Jurkat, Clone E6-1 (cell line): Measurements from ENCODE around the gene ZP4.
A peak's percentile ranks its signal among the peaks of the same experiment; 100 is the strongest.
"Not testable (repeated sequence)": the region's sequence is repeated elsewhere in the genome, so short reads cannot be mapped to it uniquely, and the experiment has no call there.

Source experiments
- DNase-seq: peaks from one replicate; pipeline ENCODE4 v3.0.0-alpha.2; 2011; ENCODE audit warnings: low read depth, low spot score
- H3K4me3 ChIP-seq: 2 replicates; pipeline ENCODE4 v1.5.1; 2011; ENCODE audit warnings: mild to moderate bottlenecking, low read length, control low read depth, moderate library complexity

Gene ZP4

DNA sequence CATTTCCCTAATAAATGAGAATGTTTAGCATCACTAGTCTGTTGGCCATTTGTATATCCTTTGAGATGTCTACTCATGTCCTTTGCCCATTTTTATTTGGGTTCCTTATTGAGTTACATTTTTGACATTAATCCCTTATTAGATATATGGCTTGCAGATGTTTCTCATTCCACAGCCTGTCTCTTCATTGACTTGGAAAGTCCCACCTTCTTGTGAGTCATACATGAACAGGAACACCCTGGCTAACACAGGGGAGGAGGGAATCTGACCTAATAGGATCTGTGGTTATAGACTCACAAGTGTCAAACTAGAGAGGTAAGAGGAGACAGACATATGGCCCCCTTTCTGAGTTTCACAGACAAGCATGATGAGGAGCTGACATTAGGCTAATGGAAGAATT lies 11.5 kb downstream of the ZP4 start:
- H3K4me3 ChIP-seq = no peak overlapping the region
- no peak for DNase-seq

DNA sequence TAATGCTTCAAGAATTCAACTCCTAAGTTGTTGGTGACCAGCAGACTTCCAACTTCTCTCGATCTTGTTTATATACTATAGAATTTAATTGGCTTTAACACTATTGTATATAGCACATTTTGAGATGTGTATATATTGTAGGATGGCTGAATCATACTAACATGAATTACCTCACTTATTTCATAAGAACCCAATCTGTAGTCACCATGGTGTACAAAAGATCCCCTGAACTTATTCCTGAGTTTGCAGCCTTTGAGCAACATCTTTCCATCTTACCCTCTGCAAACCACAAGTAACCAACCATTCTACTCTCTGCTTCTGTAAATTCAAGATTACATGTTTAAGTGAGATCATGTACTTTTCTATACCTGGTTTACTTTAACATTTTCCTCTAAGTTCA lies 12.3 kb downstream of the ZP4 start:
- H3K4me3 ChIP-seq = no peak overlapping the region
- DNase-seq = no peak

DNA sequence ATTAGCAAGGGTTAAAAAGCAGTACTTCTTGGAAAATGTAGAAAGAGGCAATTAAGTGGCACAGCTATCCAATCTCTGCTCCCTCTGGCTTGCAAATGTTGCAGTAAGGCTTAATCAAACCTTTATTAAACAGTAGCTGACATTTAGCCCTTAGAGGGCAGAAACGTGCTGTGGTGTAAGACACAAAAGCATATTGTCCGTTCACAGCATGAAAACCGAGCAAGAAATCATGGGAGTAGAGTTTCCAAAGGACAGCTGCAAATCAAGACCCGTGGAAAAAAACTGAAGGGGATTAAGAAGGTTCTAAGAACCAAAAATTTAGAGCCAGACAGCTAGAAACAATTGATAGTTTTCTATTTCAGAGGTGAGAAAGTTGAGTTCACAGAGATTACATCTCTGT lies 13.1 kb downstream of the ZP4 start:
- no peak for DNase-seq
- H3K4me3 ChIP-seq = no peak overlapping the region

DNA sequence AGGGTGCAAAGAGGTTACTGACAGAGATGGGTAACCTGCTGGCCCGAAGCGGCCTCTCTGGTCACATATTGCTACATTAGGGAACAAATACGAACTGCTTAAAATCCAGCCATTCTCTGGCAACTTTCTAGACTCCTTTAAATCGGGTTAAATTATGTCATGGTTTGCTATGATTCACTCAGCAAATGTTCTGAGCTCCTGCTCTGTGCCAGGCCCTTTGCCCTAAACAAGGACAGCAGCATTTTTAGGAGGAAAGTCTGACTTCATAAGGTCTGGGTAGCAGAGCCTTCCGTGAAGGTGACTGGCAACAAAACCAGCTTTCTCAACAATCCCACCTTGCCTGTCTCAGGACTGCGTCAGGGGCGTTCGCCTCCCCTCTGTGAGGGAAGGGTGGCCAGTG lies 15.4 kb downstream of the ZP4 start:
- DNase-seq = no peak
- no peak overlapping the region for H3K4me3 ChIP-seq

DNA sequence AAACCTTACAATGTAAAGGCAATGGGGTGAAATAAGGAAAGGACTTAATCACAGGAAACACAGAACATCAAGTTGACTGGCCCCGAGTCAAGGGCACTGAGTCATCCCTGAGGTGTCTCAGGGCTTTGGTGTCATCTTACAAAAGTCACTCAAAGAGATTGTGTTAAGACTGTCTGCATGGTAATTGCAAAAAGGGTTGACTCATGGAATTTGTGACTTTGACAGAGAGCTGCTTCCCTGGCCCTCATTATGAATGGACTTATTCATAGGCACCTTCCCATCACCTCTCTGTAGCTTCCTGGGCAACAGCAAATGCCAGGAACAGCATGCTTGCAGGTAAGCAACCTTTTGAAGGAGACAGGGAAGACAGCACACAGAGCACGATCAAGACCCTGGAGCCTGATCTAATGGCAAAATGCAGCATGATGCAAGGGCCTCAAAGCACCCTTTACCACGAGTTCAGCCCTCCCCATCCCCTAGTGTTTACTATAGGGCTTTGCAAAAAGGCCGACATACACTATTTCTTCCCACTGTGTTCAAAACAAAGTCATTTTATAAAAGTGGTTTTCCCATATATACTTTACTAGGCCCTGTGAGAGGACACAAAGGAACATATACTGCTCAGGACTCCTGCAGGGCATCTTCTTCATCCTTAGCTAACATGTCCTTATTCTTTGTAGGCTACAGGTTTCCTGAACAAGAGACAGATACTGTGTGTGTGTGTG lies 17.1 kb downstream of the ZP4 start:
- DNase-seq = no peak
- H3K4me3 ChIP-seq = no peak overlapping the region

DNA sequence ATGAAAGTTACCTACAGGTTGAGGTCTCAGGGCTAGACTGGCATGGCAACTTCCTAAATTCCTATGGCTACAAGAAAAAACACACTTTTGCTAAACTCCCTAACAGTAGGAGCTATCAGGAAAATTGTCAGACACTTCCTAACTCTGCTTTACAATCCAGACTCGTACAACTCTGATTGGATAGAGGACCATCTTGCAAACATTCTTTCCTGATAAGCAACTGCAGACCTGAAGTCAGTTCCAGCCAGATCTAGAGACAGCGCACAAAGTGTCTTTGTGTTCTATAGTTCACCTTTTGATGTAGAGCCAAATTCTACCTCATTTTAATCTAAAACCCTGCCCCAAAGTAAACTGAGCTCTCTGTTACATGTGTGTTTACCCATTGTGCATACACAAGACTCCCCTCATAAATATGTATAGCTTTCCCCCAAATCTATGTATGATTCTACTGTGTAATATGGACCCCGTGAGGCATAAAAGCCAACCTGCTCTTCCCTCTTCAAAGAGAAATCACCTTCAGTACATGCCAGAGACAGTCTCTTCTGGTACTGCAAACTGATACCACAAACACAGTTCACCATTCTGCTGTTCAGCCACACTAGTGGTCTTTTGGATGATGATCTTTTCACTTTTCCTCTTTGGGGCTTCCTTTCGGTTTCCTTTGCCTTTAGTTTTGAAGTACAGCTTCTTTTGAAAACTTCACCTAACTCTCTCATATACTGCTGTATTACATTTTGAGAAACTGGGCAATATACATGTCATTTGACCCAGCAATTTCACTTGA lies 21.7 kb downstream of the ZP4 start:
- H3K4me3 ChIP-seq = no peak overlapping the region
- DNase-seq = no peak

DNA sequence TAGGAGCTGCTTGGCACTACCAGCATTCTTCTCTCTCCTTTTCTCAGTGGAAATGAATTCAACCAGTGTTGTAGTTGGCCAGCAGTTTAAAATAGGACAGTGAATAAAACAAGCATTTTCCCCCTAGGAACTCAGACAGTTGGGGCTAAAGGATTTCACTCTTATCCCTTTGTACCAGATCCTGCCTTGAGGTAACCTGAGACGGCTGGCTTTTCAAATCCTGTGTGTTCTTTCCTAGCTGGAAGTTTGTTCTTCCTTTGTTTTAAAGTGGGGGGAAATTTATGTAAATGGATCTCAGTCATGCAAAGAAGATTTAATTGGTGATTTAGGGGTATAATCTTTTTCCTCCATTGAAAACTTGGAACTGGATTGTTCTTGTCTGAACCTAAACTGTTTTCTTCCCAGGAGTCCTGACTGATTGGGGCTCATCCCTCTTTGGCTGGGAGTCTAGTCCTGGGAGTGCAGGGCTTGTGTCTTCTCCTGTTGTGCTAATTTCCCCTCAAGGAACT lies 23.3 kb downstream of the ZP4 start:
- DNase-seq = no peak
- no peak overlapping the region for H3K4me3 ChIP-seq

DNA sequence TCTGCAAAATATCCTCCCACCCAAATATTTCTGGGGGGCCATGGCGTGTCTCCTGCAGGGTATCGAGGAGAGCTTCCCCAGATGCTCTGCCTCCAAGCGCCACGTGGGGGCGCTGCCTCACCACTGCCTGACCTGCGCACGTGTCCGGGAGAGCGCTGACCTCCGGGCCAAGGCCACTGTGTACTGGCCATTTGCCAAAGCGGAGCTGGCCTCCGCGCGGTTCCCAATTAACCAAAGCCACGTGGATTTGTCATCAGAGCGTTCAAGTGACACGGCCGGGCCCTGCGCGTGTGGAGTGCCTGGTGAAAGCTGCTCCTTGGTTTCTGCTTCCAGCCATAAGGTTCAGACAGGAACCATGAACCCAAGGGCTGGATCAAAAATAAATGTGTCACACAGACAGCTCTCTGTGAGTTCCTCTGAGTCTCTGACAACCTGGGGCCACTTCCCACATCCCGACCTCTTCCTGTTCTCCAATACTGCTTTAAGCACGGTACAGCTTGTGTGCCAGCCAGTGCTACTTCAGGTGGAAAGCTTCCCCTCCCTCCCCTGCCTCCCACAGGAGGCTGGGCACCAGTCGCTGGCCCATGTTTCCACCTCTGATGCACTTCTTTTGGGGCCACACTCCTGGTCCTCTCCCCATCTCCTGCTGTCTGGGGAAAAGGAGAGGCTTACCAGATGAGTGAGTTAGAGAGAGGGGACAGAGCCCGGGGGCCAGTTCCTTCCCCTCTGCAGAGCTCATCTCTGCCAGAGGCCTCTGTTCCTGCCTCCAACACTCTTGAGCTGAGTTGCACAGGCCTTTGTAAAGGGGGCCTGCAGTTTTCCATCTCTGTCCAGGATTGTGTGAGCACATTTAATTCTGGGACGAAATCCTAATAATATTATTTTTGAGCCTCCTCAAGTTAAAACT lies 26.1 kb downstream of the ZP4 start:
- no peak overlapping the region for H3K4me3 ChIP-seq
- DNase-seq = no peak

DNA sequence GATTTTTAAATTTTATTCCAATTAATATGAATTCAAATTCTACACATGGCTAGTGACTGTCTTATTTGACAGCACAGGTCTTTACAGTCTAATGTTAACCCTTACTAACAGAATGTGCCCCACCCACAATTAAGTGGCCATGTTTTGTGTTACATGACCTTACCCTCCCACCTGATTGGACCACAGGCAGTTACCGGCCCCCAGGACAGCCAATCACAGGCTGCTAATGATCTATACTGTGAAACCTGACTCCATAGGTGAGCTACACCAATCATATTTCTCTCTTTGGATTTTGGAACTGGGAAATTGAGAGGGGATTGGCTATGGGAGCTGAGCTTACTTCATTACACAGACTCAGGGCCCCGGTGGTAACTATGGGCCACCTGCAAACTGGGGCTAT lies 27.5 kb downstream of the ZP4 start:
- H3K4me3 ChIP-seq = no peak overlapping the region
- DNase-seq = peak; percentile 10

DNA sequence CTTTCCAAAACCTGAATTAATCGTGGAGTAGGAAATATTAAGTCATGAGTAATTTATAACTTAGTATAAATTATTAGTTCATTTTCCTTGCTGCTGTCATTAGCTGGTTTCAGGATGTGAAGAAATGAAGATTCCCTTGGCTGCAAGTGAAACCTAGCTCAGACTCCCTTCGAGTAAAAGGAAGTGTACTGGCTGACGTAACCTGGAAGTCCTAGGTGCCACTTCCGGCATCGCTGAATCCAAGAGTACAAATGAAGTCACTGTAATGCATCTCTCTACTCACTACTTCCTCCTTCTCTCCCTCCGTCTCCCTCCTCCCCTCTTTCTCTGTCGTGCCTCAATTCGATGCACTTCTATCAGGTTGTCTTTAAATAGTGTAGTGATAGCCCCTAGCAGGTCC lies 28.8 kb downstream of the ZP4 start:
- no peak for DNase-seq
- no peak overlapping the region for H3K4me3 ChIP-seq

DNA sequence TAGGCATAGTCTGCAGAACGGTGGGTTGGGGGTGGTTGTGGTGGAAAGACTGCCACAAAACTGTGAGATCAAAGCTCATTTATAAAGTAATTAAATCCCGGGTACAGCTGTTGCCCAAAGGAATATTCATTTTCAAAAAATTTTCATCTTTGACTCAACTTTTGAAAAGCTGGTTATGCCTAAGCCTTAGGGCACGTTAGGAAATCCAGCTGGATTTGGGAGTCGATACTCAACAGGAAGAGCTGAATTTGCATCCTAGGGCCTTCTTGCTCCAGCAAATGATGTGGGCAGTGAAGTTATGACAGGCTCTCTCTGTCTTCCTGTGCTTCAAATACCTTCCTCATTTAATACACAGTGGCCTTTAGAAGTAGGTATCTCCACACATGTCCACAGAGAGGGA lies 31.7 kb downstream of the ZP4 start:
- no peak for DNase-seq

DNA sequence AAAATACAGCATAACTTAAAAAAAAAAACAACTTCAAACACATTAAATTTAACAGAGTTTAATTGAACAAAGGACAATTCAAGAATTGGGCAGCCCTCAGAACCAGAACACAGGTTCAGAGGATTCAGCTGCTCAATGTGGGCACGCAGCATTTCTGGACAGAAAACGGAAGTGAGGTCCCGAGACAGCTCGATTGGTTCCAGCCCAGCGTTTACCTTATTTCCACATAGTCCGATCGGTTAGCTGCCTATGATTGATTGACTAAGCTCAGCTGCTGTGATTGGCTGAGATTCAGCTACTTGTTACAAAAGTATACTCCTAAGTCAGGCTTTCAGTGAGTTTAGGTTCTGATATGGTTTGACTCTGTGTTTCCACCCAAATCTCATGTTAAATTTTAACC lies 33.3 kb downstream of the ZP4 start:
- H3K4me3 ChIP-seq = no peak overlapping the region
- DNase-seq = no peak

More for the DNA sequence above, 31.7 kb downstream of the ZP4 start:
- no peak overlapping the region for H3K4me3 ChIP-seq

DNA sequence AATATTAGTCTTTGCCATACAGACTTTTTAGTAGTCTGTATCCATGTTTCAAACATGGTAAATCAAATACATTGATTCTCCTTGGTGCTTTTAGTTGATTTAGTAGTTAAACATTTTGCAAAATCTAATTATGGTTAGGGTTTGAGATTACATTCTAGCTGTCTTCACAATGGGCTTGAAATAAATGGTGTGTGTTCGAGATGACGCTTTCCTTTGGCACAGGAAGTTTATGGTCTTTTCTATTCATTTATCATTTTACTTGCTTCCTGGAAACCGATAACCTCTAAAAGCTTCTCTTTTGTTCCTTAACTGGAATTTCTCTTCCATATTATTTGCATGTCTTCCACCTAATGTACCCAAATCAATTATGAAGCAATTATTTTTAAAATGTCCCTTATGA lies 38.4 kb downstream of the ZP4 start:
- no peak overlapping the region for H3K4me3 ChIP-seq
- DNase-seq = no peak

DNA sequence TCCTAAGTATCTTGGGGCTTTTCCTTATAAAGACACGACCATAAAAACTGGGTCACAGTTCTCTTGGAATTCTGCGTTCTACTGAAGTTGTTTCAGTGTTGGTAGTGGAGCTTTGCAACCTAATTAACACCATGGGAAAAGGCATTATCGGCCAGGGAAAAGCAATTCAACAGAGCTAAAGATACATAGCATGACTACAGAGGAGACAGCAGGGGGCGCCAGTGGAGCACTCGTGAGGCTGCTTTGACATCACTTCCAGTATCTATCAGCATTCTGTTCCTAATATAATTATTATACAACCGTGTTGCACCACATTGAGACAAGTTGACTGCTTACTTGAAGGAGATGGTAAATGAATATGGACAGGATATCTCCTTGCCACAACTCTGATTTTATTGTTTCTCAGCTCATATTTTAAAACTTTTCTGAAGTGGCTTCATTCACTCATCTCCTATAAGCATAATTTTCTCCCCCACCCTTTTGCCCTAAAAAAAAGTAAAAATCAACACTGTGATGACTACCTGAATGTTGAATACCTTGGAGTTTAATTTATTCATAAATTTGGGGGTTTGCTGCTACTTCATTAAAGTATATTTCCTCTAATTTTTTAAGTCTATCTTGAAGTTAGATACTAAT lies 39.4 kb downstream of the ZP4 start:
- DNase-seq = peak; percentile 39

DNA sequence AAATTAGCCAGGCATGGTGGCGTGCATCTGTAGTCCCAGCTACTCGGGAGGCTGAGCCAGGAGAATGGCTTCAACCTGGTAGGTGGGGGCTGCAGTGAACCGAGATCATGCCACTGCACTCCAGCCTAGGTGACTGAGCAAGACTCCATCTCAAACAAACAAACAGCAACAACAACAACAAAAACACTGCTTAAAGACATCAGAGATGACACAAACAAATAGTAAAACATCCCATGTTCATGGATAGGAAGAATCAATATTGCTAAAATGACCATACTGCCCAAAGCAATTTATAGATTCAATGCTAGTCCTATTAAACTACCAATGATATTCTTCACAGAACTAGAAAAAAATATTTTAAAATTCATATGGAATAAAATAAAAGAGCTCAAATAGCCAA lies 47.2 kb downstream of the ZP4 start:
- H3K4me3 ChIP-seq, DNase-seq: not testable (repeated sequence)

More for the DNA sequence above, 39.4 kb downstream of the ZP4 start:
- H3K4me3 ChIP-seq = no peak overlapping the region

DNA sequence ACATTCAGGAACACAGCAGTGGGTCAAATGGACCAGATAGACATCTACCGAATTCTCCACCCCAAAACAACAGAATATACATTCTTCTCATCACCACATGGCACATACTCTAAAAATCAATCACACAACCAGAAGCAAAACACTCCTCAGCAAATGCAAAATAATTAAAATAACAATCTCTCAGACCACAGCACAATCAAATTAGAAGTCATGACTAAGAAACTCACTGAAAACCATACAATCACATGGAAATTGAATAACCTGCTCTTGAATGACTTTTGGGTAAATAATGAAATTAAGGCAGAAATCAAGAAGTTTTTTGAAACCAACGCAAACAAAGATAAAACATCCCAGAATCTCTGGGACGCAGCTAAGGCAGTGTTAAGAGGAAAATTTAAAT lies 49.2 kb downstream of the ZP4 start:
- no peak for DNase-seq
- H3K4me3 ChIP-seq = no peak overlapping the region

DNA sequence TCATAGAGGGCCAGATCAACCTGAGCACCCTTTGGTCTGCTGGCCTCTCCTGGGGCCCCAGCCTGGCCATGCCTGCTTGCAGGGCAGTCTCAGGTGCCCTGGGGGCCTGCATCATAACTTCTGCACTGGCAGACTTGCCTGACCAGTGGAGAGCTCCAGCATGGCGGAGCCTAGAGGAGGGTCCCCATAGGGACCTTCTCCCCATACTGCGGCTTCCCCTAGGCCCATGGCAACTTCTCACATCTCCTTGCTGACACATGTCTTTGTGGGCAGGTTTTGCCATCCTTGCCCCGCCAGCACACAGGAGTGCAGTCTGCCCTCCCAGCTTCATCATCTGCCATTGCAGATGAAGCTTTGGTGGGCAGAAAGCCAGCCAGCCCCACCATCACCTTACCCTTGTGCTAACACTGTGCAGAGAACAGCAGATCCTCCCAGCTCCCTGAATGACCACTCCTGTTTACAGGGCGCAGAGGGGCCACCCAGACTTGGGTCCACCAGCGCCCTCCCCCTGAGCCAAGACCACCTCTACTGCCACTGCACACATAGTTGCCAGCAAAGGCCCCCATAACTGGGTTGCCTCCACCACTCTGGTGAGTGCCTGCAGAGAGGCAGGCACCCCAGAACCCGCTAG lies 51.7 kb downstream of the ZP4 start:
- no peak overlapping the region for H3K4me3 ChIP-seq
- no peak for DNase-seq

DNA sequence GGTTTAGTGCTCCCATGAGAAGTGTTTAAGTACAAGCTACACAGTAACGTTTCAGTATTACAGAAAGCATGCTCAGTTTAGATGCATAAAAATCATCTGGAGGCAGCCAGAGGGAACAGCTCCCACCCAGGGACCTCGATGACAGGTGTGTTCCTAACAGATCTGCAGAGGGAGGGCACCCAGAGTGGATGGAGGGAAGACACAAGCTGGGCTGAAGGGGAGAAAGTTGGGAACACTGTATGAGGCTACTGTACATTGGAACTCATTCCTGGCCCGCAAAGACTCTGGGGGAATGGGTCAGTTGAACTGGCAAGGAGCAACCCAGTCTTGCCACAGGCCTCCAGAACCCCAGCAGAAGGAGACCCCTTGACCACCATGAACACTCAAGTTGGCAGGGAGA lies 52.4 kb downstream of the ZP4 start:
- H3K4me3 ChIP-seq = no peak overlapping the region
- no peak for DNase-seq

DNA sequence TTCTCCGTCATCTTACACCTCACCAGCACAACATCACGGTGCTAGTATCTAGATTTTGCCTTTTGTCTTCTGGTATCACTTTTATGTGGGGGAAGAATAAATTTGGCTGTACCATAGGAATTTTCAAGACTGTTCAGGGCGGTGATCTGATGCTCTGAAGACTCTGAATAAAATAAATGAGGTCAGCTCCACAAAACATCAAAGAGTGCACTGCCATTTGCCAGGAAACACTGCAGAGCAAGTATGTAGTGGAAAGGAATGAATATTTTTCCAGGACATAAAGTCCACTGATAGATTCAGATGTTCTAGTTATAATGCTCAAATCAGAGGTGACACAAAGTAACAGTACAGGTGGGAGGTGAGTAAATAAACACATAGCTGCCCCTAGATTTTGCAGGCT lies 56.3 kb downstream of the ZP4 start:
- no peak overlapping the region for H3K4me3 ChIP-seq
- no peak for DNase-seq
